Smooth muscle cell of the umbilical artery (primary cell): ENCODE data around the gene APOBEC3C. TPM values are rescaled to one million over a fixed set of nuclear protein-coding genes. Genes with fewer than 3 reads are reported as not detected.

Source experiments
- total RNA-seq: library from RNA; depleted of rRNA; stranded (reverse); fragments of >200 nt; gene quantifications from 2 replicates; pipeline ENCODE4 v1.2.3, GENCODE V29; 2014

The APOBEC3C gene
- total RNA-seq, result 7.7 and 22.3 TPM in 2 replicates

GRCh38 chr22:39013942-39014722 lies at the start of gene APOBEC3C:
Gene APOBEC3C, plus strand, starts transcription at chr22:39014257. Its CDS starts 106 bp downstream, at chr22:39014363.

GRCh38 chr22:38981992-38982927 lies 31.8 kb upstream of the APOBEC3C start, which contains the start of gene APOBEC3B:
Gene APOBEC3B, plus strand, starts transcription at chr22:38982347. Its CDS starts 107 bp downstream, at chr22:38982454.

GRCh38 chr22:39040538-39041296 lies 26.7 kb downstream of the APOBEC3C start, which contains the start of gene APOBEC3F:
Gene APOBEC3F, plus strand, starts transcription at chr22:39040864. Its CDS starts 97 bp downstream, at chr22:39040961.

Other genes starting within 250 kb of the APOBEC3C start
- 18.7 and 22.3 TPM in 2 replicates for gene DNAL4, start 220.1 kb upstream of the APOBEC3C start, total RNA-seq
- gene NPTXR, start 170.2 kb upstream of the APOBEC3C start, total RNA-seq, result 17.2 and 38.4 TPM in 2 replicates
- 31.2 and 48.6 TPM in 2 replicates for gene CBX6, start 142.0 kb upstream of the APOBEC3C start, total RNA-seq
- gene APOBEC3A, start 56.6 kb upstream of the APOBEC3C start, total RNA-seq, result not detected in 2 replicates
- 0.30 and 2.8 TPM in 2 replicates for gene APOBEC3B, start 31.9 kb upstream of the APOBEC3C start, total RNA-seq
- 0.59 and 0.65 TPM in 2 replicates for gene APOBEC3D, start 6.9 kb downstream of the APOBEC3C start, total RNA-seq
- 3.3 and 6.5 TPM in 2 replicates for gene APOBEC3F, start 26.6 kb downstream of the APOBEC3C start, total RNA-seq
- gene APOBEC3G, start 63.0 kb downstream of the APOBEC3C start, total RNA-seq, result 5.0 and 7.0 TPM in 2 replicates
- gene APOBEC3H, start 83.0 kb downstream of the APOBEC3C start, total RNA-seq, result not detected in 2 replicates
- gene CBX7, start 138.4 kb downstream of the APOBEC3C start, total RNA-seq, result 1.7 and 4.2 TPM in 2 replicates
- under 0.01 and 0.05 TPM in 2 replicates for gene PDGFB, start 230.7 kb downstream of the APOBEC3C start, total RNA-seq